ENCODE data around the gene SNN.

- TF ChIP-seq POLR2A (IDR thresholded peaks at IDR 0.05) (no peak), CTCF (IDR thresholded peaks at IDR 0.05) (no peak)
Measured at GRCh38 chr16:11670171-11671131, 2.2 kb downstream of the SNN start.
